Stimulated activated CD4-positive, alpha-beta T cell treated with anti-CD3 and anti-CD28 coated beads, Interleukin-4, amount 100 ng/mL, for 1 hour (primary cell): ENCODE results near the gene PIERCE2.
"Not testable (repeated sequence)": the region's sequence is repeated elsewhere in the genome, so short reads cannot be mapped to it uniquely, and the experiment has no call there.

Experiments
- DNase-seq: peaks from one replicate; pipeline ENCODE4 v3.0.0-alpha.2; 2020

PIERCE2 gene, protein sequence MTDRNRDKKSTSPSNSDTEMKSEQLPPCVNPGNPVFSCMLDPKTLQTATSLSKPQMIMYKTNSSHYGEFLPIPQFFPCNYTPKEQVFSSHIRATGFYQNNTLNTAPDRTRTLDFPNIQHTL

DNA sequence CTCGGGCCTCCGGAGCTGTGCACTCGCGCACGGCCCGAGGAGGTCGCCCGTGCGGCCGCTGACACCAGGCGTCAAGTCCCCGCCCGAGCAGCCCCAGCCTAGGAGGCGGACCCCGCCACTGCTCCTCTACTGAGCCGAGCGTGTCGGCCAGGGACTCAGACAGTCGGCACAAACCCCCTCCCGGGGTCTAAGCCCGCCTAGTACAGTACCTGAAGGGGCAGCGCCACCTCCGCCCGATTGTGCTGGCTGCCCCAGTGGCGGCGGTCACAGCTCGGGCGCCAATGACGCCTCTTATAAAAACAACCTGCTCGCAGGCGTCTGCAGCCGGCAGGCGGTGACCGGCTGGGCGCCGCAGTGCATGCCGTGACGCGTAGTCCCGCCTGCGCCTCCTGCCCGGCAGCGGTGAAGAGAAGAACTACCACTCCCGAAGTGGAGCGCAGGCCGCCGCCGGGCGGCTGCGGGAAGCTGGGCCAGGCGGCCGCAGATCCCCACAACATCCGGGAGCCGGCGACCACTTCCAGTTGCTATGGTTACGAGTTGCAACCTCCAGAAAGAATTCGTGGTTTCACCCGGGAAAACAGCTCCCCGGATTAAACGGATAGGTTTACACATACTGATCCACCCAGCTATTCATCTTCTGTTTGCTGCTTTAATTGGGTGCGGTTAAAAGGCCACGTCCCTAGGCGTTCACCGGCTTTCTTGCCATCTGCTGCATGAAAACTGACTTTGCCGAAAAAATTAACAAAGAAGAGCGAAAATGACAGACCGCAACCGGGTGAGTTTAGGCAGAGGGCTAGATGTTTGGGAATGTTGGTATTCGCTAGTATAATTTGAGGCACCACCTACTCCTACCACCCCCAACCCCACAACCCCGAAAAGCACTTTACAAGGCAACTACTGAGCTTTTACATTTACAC is at the start of gene PIERCE2, which contains the start of gene CCPG1:
Gene PIERCE2, plus strand, starts transcription at position 484 of the 917 bp plus-strand sequence. Its CDS starts 274 bp downstream, at position 758.
Gene CCPG1, minus strand, starts transcription at position 348 of the 917 bp plus-strand sequence. CDS start 18,935 bp downstream, outside the sequence.
- DNase-seq: peak; percentile 84

DNA sequence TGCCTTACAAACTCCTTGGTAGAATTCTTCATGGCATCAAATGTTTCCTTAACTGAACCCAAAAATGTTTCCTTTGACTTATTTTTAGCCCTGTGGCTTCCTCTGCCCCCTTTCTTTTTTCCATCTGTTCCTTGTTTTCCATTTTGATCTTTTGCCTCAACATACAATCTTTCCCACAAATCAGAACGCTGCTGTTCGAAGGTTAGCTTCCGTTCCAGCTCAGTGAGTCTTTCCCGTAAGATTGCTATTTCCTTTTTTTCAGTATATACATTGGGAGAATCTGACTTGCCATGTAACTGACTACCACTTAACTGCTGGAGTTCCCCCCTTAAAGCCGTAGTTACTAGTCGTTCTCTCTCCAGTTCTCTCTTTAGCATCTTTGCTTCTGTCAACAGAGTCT is 48.0 kb upstream of the PIERCE2 start:
- DNase-seq: no peak

DNA sequence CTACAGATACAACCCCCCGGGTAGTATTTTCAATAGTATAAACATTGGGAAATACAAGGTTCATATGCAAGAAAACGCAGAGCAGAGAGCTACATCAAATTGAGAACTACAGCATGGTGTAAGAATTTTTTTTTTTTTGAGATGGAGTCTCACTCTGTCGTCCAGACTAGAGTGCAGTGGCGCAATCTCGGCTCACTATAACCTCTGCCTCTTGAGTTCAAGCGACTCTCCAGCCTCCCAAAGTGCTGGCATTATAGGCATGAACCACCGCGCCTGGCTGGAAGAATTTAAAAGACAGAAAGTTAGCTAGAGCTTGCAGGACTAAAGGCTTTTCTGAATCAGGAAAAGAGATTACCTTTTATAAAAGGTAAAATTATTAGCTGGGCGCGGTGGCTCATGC is 47.2 kb upstream of the PIERCE2 start:
- DNase-seq: no peak

DNA sequence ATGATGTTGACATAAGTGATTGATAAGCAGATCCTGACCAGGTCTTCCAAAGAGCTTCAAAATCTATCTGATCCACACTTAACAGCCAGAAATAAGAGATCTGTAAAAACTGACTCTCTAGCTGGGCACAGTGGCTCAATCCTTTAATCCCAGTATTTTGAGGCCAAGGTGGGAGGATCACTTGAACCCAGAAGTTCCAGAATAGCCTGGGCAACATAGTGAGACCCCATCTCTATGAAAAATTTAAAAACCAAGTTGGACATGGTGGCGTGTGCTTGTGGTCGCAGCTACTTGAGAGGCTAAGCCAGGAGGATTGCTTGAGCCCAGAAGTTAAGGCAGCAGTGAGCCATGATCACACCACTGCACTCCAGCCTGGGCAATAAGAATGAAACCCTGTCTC is 45.7 kb upstream of the PIERCE2 start:
- no peak for DNase-seq

DNA sequence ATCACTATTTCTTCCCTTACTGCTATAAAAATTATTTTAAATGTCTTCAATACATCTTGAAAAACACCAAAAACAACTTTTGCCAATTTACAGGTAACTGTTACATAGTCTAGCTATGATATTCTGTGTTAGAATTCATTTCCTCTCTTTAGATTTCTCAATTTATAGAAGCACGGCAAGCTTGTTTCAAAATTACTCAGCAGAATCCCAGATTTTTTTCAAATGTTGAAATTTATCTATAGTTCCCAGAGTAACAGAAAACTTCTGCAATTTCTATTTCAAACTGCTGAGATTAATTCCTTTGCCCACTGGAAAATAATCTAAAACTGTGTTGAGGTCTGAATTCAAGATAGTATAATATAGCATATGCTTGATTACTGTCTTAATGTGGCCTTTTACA is 41.3 kb upstream of the PIERCE2 start:
- DNase-seq: no peak

DNA sequence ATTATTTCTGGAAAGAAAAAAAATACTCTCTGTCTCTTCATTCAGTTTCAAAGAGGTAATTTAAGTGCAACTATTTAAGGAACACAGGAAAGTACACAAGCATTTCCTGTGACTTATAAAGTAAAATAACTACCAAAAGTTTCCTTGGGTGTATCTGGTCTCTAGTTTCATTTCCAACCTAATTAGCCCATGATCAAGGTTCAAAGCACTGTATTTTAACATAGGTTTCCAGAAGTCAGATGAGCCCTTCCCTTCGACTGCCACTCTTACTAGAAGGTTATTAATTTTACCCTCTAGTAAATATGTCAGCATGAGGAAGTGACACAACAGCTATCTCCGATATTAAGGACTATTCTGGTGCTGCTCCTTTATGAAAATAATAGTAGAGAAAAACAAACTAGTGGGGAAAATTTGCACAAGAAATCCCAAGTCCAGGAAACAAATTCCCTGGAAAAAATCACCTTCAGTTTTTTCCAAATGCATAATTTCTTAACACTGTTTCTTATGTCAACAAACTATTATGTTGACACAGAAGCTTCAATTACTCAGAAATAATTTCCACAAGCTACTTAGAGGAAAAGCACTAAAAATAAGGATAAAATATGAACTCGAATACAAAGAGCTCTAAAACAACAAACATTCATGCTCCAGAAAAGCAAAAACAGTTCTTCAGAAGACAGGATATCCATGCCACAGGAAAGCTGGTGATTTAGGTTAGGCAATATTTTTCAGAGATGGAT is 35.4 kb upstream of the PIERCE2 start:
- DNase-seq: no peak

DNA sequence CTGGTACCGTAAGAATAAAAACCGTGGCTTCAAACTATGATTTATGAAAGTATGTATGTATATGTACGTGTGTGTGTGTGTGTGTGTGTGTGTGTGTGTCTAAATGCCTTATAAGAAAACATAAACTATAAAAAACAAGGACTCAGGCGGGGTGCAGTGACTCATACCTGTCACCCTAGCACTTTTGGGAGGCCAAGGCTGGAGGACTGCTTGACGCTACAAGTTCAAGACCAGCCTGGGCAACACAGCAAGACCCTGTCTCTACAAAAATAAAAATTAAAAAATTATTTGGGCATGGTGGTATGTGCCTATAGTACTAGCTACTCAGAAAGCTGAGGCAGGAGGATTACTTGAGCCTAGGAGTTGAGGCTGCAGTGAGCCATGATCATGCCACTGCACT is 29.2 kb upstream of the PIERCE2 start:
- DNase-seq: no peak

DNA sequence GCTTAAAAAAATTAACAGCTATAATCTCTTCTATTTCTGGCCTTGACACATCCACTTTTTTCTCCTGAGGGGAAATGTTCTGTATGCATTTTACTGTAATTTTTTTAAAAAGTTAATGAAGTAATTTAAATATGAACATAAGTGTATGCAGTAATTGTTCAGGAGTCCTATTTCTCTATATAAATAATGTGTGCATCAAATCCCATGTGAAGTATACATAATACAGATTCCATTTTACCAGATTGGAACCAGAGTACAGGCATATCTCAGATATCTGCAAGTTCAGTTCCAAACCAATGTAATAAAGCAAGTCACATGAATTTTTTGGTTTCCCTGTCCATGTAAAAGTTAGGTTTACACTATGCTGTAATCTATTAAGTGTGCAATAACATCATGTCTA is 26.7 kb upstream of the PIERCE2 start:
- DNase-seq: no peak

DNA sequence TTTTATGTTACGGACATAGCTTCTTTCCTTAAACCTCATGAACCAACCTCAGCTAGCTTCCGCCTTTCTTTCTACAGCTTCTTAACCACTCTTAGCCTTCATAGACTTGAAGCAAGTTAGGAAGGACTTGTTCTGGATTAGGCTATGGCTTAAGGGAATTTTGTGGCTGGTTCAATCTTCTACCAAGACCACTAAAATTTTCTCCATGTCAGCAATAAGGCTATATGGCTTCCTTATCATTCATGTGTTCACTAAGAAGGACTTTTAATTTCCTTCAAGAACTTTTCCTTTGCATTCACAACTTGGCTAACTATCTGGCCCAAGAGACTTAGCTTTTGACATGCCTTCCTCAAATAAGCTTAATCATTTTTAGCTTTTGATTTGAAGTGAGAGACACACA is 24.6 kb upstream of the PIERCE2 start:
- DNase-seq: no peak

DNA sequence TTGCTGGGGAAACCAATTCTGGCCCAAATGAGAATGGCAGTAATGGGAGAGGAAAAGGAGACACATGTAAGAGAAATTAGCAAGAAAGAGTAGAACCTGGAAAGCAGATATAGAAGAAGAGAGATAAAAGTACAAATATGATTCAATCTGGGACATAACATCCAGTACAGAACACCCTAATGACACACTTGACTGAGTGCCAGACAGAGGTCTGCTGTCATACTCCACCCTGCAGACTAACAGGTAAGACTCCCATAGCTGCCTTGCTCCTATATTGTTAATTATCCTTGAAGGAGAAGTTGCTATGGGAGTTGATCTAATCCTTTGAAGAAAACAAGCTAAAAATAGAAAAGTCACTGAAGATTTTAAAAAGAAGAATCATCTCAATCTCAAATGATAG is 21.3 kb upstream of the PIERCE2 start:
- no peak for DNase-seq

DNA sequence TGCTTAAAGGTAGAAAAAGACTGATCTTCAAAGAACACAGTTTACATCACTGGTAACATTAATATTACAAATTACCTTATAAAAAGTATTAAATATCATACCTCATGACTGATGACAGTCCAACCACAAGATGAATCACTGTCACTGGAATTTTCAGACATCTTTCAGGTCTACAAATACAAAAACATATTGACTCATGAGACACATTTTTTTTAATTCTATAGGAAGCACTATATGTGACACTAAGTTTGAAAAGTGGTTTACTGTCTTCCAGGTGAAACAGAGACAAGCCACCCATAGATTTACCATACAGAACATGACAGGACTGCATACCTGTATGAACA is 19.1 kb upstream of the PIERCE2 start:
- no peak for DNase-seq

DNA sequence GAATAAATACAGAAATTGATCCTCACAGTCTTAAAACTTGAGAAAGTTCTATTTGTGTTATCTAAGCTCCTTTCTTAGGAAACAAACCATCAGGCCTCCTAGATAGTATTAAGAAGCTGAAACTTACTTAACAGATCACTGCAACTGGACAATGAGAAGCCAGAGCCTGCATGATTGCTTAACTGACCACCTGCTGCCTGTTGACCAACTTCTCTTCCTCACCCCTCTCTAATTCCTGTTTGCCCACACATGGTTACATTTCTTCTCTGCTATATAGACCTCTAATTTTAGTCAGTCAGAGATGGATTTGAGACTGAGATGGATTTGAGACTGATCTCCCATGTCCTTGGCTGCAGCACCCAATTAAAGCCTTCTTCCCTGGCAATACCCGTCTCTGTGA is 13.6 kb upstream of the PIERCE2 start:
- DNase-seq: no peak

DNA sequence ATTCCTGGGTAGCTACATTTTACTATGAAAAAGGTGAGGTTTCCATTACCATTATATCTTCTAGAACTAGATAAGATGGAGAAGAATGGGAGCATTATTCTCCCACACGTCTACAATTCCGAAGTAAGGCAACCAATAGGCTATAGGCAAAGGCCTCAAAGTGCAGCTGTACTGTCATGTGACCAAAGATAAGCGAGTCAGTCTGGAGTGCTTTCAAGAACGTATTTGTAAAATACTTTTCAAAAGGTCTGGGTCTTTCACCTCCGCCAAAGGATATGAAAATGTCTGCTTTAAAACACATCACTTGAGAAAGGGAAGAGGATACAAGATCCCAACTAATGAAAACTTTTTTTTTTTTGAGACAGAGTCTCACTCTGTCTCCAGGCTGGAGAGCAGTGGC is 10.1 kb upstream of the PIERCE2 start:
- no peak for DNase-seq

DNA sequence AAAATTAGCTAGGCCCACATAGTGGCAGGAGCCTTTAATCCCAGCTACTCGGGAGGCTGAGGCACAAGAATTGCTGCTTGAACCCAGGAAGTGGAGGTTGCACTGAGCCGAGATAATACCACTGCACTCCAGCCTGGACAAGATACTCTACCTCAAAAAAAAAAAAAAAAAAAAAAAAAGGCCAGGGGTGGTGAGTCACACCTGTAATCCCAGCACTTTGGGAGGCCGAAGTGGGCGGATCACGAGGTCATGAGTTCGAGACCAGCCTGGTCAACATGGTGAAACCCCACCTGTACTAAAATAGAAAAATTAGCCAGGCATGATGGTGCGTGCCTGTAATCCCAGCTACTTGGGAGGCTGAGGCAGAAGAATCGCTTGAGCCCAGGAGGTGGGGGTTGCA is 8.2 kb upstream of the PIERCE2 start:
- DNase-seq: not testable (repeated sequence)

DNA sequence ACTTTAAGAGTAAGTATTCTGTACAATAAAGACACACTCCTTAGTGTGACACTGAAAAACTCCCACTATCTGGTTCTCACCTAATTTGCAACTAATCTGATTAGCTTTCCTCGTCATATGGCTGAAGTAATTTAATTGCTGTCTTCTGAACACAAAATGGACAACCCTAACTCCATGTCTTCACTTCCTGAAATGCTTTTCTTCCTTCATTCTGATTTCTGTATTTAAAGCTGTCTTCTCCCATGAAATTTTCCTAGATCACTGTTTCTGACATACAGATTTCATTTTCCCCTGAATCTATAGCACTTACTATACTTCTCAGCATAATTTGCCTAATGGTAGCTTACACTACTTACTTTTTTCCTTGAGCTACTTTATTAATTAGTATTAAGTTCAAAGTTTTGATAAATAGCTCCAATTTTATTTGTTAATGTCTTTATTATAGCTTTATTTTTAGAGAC is 6.5 kb upstream of the PIERCE2 start:
- no peak for DNase-seq

DNA sequence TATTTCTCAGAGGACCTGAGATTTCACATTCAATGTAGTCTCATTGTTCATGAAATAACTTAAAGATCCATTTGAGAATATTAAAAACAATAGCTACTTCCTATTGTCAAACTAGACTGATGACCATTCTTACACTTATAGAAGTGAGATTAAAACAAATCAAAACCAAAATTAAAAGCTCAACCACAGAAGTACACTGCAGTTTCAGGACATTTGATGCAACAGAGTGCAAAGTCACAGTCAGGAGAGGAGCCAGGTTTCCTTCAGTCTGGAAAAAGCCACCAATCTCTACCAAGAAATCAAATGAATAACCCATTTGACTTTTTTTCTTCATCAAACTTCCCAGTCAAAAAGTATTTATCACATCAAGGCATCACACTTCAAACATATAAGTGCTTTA is 5.6 kb upstream of the PIERCE2 start:
- DNase-seq: no peak

DNA sequence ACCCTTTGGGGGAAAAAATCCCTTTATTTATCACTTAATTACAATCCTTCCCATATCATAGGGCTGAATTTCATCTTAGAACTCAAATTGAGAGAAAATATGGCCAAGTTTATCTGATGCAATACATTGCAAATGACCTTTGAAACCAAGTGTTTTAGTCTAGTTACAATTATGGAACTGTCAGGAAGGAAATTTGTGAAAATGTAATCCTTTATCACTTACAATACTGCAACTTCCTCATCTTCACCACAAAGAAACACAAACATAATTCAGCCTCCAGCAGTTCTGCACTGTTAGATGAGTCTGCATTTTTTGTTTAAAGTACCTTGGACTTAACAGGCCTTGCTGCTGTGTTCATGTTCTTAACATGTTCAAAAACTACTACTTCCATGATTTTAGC is 4.8 kb upstream of the PIERCE2 start:
- no peak for DNase-seq

DNA sequence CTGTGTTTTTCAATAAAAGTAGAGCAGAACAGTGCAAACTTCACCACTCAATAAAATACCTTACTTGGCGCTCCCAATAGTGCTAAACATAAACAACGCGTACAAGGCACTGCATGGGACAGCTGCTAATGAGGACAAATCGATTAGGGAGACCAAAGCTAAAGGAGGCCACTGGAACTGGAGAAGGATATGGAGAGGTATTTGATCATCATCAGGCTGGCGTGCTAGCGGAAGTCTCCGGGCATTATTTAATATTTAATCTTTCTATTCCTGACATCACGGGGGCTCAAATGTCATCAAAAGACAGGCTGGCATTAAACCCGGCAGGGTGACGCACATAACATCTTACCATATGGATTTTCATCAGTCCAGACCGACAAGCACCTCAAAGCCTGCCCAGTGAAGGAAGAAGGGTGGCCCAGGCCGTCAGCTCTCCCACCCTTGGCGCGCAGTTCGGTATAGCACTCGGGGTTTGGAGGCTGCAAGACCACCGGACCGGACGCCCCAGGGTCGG is 740 bp upstream of the PIERCE2 start:
- no peak for DNase-seq

DNA sequence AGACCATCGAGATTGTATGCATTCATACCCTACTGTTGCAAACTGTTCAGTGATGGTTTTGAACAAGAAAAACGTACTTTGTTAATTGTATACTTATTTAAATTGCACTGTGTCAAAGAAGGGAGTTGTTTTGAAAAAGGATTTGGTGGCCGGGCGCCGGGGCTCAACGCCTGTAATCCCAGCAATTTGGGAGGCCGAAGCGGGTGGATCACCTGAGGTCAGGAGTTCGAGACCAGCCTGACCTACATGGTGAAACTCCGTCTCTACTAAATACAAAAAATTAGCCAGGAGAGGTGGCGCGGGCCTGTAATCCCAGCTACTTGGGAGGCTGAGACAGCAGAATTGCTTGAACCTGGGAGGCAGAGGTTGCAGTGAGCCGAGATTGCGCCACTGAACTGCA is 681 bp downstream of the PIERCE2 start:
- DNase-seq: not testable (repeated sequence)

DNA sequence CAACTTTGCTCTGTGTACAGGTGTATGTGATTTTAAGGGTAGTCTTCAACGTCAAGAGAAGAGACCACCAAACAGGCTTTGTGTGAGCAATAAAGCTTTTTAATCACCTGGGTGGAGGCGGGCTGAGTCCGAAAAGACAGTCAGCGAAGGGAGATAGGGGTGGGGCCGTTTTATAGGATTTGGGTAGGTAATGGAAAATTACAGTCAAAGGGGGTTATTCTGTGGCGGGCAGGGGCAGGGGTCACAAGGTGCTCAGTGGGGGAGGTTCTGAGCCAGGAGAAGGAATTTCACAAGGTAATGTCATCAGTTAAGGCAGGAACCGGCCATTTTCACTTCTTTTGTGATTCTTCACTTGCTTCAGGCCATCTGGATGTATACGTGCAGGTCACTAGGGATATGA is 9.4 kb downstream of the PIERCE2 start:
- DNase-seq: not testable (repeated sequence)

DNA sequence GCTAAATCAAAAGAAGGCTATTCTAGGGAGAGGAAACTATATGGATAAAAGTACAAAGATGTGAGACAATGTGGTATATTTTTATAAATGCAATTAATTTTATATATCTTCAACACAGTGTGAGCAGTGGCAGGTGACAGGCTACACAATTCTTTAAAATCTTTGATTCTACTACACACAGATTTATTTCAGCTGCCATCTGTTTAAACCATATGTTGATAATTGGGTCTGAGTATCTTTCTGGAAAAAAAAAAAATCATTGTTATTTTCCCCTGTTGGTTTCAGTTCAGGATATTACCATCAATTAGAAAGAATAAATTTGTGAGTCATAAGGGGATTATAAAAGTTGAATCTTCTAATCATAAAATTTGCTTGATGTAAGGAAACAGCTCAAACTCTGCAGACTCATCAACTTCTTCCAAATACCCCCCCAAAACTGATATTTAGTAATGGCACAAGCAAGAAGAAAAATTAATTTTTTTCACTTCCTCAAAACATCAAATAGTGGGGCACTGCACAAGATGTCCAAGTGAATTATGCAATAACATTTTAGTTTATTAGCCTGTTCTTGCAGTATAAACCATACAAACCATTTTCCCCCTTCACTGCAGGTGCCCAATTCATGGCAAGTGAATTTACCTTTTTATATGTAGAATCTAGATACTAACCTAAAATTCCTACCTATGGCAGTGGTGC is 12.0 kb downstream of the PIERCE2 start:
- DNase-seq: no peak

DNA sequence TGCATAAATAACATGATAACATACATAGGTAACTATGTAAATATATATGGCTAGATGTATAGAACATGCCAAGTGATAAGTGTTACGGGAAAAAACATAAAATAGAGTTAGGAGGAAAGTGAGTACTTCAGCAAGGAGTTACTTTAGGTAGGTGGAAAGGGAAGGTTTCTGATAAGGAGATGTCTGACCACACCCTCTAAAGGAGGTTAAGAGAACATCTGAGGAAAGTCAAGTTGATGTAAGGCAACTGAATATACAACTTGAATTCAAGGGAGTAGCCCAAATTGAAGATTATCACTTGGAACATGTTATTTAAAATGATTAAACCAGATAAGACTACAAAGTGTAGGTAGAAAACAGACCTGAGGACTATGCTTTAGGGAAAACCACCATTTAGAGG is 13.8 kb downstream of the PIERCE2 start:
- DNase-seq: no peak
